K562 (cell line): Measurements from ENCODE around the gene MEF2D. TPM values are rescaled to one million over a fixed set of nuclear protein-coding genes. Genes with fewer than 3 reads are reported as not detected.
A peak's percentile ranks its signal among the peaks of the same experiment; 100 is the strongest.

Source experiments
- MAFF ChIP-seq: IDR thresholded peaks from 2 replicates; pipeline ENCODE4 v1.6.1; 2012; ENCODE audit warnings: low read length, improper control_type of control experiment
- NCOR1 ChIP-seq: fragments of 450-650 bp; IDR thresholded peaks from 2 replicates; pipeline ENCODE4 v1.6.1; 2016; ENCODE audit warnings: mild to moderate bottlenecking, moderate library complexity
- NFIX ChIP-seq: fragments of 250-450 bp; sonication (Bioruptor Pico); IDR thresholded peaks from 2 replicates; pipeline ENCODE4 v1.4.0; 2020; ENCODE audit warnings: low read depth, mild to moderate bottlenecking, moderate library complexity
- POLR2A ChIP-seq: fragments of 450-650 bp; conservative IDR thresholded peaks from 2 replicates; pipeline ENCODE4 v1.6.1; 2016
- TFAM ChIP-seq: fragments of 250-450 bp; sonication (Bioruptor Pico); conservative IDR thresholded peaks from 2 replicates; pipeline ENCODE4 v1.5.0; 2021; ENCODE audit warnings: mild to moderate bottlenecking, moderate library complexity
- TRIM24 ChIP-seq, 2 experiments: fragments of 450-650 bp; IDR thresholded peaks; 2 replicates each; pipeline ENCODE4 v1.6.1; 2016
- ZNF583 ChIP-seq: fragments of 250-450 bp; sonication (Bioruptor Pico); IDR thresholded peaks from 2 replicates; pipeline ENCODE4 v1.4.0; 2020
- polyA plus RNA-seq, 8 experiments: library from polyadenylated mRNA; depleted of rRNA in 4 of 8; stranded (reverse) in 5 of 8; unstranded in 3 of 8; fragments of >200 nt; fragmentation: Nextera tagmentation in 2 of 8; fragmentation: Illumina TruSeq in 1 of 8; extraction: Ambion mirVana in 2 of 8; extraction: Trizol in 1 of 8; gene quantifications; 2 replicates each; pipeline versions ENCODE4 v1.2.1 to v1.2.3, GENCODE V29; 2011 to 2014; ENCODE audit warnings: inconsistent platforms in 1 of 8, missing spikeins in 1 of 8
- total RNA-seq, 7 experiments: library from RNA; depleted of rRNA in 6 of 7; stranded (reverse); fragments of >200 nt in 6 of 7; fragmentation: Illumina TruSeq in 2 of 7; extraction: Trizol in 2 of 7; gene quantifications; 2 replicates each; pipeline versions ENCODE4 v1.2.1 to v1.2.3, GENCODE V29; 2011 to 2021; ENCODE audit warnings: low replicate concordance in 1 of 7
- TF ChIP-seq, protein P1 (sequence below): sonication (generic); formaldehyde crosslinking; IDR thresholded peaks from 2 replicates; pipeline ENCODE4 v1.8.0; 2023; ENCODE audit warnings: mild to moderate bottlenecking, missing genetic modification reagents
- TF ChIP-seq, protein P2 (sequence below), 2 experiments: fragments of 450-650 bp in 1 of 2; sonication (generic) in 1 of 2; formaldehyde crosslinking in 1 of 2; IDR thresholded peaks; 2 replicates each; pipeline versions ENCODE4 v1.7.1 to v1.9.0; 2016 to 2022; ENCODE audit warnings: inconsistent platforms in 1 of 2, mild to moderate bottlenecking in 1 of 2, missing genetic modification reagents in 1 of 2
- TF ChIP-seq, protein P3 (sequence below), 2 experiments: fragments of 450-650 bp; conservative IDR thresholded peaks; 2 replicates each; pipeline ENCODE4 v1.6.1; 2017; ENCODE audit warnings: mild to moderate bottlenecking in 2 of 2, moderate library complexity in 2 of 2
- TF ChIP-seq, protein P4 (sequence below), 3 experiments: fragments of 200-800 bp in 1 of 3; fragments of 250-450 bp in 1 of 3; fragments of 450-650 bp in 1 of 3; sonication (Bioruptor Pico) in 1 of 3; sonication (Bioruptor generic) in 1 of 3; formaldehyde crosslinking in 1 of 3; IDR thresholded peaks; 2 replicates each; pipeline versions ENCODE4 v1.6.1 to v1.8.0; 2016 to 2022; ENCODE audit warnings: mild to moderate bottlenecking in 2 of 3, missing genetic modification characterization in 2 of 3, missing compliant biosample characterization in 1 of 3, moderate library complexity in 1 of 3

The MEF2D gene
- total and polyA plus RNA-seq, 9 of the 15 experiments (the other 6 are each of a cell fraction or from before 2014, with no cell fraction given) = 0.10 to 19.5 (median 2.6) TPM

DNA sequence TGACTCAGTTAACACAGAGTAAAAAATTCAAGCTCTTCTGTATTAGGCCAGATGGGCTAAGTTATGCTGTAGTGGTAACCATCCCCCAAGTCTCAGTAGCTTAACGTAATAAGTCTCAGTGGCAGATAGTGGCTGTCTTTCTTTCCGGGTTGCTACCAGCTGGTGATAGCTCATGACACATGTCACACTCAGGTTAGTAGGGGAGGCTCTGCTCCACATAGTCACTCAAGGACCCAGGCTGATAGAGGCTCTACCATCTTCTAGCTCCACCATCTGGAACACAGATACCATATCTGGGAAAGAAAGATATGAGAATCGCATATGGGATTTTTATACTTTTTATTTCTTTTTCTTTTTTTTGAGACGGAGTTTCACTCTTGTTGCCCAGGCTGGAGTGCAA is 16.2 kb upstream of the MEF2D start (continued):
- TF ChIP-seq, protein P1, sequence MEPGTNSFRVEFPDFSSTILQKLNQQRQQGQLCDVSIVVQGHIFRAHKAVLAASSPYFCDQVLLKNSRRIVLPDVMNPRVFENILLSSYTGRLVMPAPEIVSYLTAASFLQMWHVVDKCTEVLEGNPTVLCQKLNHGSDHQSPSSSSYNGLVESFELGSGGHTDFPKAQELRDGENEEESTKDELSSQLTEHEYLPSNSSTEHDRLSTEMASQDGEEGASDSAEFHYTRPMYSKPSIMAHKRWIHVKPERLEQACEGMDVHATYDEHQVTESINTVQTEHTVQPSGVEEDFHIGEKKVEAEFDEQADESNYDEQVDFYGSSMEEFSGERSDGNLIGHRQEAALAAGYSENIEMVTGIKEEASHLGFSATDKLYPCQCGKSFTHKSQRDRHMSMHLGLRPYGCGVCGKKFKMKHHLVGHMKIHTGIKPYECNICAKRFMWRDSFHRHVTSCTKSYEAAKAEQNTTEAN (CRISPR knock-in tag) = no peak
- peak; percentile 82 to 83 for TF ChIP-seq TRIM24 (IDR thresholded peaks at IDR 0.05)
- peak; percentile 55 for TF ChIP-seq NCOR1
- TF ChIP-seq, protein P2, sequence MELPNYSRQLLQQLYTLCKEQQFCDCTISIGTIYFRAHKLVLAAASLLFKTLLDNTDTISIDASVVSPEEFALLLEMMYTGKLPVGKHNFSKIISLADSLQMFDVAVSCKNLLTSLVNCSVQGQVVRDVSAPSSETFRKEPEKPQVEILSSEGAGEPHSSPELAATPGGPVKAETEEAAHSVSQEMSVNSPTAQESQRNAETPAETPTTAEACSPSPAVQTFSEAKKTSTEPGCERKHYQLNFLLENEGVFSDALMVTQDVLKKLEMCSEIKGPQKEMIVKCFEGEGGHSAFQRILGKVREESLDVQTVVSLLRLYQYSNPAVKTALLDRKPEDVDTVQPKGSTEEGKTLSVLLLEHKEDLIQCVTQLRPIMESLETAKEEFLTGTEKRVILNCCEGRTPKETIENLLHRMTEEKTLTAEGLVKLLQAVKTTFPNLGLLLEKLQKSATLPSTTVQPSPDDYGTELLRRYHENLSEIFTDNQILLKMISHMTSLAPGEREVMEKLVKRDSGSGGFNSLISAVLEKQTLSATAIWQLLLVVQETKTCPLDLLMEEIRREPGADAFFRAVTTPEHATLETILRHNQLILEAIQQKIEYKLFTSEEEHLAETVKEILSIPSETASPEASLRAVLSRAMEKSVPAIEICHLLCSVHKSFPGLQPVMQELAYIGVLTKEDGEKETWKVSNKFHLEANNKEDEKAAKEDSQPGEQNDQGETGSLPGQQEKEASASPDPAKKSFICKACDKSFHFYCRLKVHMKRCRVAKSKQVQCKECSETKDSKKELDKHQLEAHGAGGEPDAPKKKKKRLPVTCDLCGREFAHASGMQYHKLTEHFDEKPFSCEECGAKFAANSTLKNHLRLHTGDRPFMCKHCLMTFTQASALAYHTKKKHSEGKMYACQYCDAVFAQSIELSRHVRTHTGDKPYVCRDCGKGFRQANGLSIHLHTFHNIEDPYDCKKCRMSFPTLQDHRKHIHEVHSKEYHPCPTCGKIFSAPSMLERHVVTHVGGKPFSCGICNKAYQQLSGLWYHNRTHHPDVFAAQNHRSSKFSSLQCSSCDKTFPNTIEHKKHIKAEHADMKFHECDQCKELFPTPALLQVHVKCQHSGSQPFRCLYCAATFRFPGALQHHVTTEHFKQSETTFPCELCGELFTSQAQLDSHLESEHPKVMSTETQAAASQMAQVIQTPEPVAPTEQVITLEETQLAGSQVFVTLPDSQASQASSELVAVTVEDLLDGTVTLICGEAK (IDR thresholded peaks at IDR 0.05) = no peak
- TF ChIP-seq, protein P2 (CRISPR knock-in tag; IDR thresholded peaks at IDR 0.05) = no peak
- no peak for TF ChIP-seq MAFF
- TF ChIP-seq ZNF583 (CRISPR knock-in tag) = no peak
- TF ChIP-seq NFIX = no peak
- TF ChIP-seq, protein P3, sequence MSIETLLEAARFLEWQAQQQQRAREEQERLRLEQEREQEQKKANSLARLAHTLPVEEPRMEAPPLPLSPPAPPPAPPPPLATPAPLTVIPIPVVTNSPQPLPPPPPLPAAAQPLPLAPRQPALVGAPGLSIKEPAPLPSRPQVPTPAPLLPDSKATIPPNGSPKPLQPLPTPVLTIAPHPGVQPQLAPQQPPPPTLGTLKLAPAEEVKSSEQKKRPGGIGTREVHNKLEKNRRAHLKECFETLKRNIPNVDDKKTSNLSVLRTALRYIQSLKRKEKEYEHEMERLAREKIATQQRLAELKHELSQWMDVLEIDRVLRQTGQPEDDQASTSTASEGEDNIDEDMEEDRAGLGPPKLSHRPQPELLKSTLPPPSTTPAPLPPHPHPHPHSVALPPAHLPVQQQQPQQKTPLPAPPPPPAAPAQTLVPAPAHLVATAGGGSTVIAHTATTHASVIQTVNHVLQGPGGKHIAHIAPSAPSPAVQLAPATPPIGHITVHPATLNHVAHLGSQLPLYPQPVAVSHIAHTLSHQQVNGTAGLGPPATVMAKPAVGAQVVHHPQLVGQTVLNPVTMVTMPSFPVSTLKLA (conservative IDR thresholded peaks at IDR 0.05) = peak in 1 of 2 experiments; percentile 42; a peak in 1 of 4 replicates
- no peak for TF ChIP-seq POLR2A
- no peak for TF ChIP-seq TFAM (CRISPR knock-in tag)
- TF ChIP-seq, protein P4, sequence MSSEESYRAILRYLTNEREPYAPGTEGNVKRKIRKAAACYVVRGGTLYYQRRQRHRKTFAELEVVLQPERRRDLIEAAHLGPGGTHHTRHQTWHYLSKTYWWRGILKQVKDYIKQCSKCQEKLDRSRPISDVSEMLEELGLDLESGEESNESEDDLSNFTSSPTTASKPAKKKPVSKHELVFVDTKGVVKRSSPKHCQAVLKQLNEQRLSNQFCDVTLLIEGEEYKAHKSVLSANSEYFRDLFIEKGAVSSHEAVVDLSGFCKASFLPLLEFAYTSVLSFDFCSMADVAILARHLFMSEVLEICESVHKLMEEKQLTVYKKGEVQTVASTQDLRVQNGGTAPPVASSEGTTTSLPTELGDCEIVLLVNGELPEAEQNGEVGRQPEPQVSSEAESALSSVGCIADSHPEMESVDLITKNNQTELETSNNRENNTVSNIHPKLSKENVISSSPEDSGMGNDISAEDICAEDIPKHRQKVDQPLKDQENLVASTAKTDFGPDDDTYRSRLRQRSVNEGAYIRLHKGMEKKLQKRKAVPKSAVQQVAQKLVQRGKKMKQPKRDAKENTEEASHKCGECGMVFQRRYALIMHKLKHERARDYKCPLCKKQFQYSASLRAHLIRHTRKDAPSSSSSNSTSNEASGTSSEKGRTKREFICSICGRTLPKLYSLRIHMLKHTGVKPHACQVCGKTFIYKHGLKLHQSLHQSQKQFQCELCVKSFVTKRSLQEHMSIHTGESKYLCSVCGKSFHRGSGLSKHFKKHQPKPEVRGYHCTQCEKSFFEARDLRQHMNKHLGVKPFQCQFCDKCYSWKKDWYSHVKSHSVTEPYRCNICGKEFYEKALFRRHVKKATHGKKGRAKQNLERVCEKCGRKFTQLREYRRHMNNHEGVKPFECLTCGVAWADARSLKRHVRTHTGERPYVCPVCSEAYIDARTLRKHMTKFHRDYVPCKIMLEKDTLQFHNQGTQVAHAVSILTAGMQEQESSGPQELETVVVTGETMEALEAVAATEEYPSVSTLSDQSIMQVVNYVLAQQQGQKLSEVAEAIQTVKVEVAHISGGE (CRISPR knock-in tag; IDR thresholded peaks at IDR 0.05) = no peak
